Lower leg skin (tissue), 3 donors: Measurements from ENCODE around the gene BLM.

Source experiments
- CTCF ChIP-seq, 3 donors: fragments of 450-650 bp; IDR thresholded peaks; one replicate each; pipeline ENCODE4 v1.5.1; 2016; ENCODE audit warnings: antibody characterized with exemption in 3 of 3, mild to moderate bottlenecking in 3 of 3, moderate library complexity in 2 of 3
- POLR2A ChIP-seq, 2 donors: fragments of 450-650 bp; IDR thresholded peaks; one replicate each; pipeline ENCODE4 v1.6.1; 2016 to 2017; ENCODE audit warnings: antibody characterized with exemption in 2 of 2, mild to moderate bottlenecking in 1 of 2, moderate library complexity in 1 of 2

- TF ChIP-seq CTCF (IDR thresholded peaks at IDR 0.05) (no peak), POLR2A (IDR thresholded peaks at IDR 0.05) (no peak)
These were observed 148.6 kb downstream of the BLM start for GRCh38 chr15:90865702-90866101.
